Stomach smooth muscle (tissue), 2 donors: ENCODE measurements around the gene DKK2.

Experiments used
- H3K27ac ChIP-seq: one replicate; pipeline ENCODE4 v1.7.0; 2013; ENCODE audit warnings: mild to moderate bottlenecking, low read length, inconsistent platforms
- H3K27me3 ChIP-seq, 2 donors: one replicate each; pipeline ENCODE4 v1.7.0; 2013; ENCODE audit warnings: low read length in 2 of 2; ENCODE audit not compliant: insufficient read depth in 2 of 2, control insufficient read depth in 1 of 2
- H3K36me3 ChIP-seq, 2 donors: one replicate each; pipeline ENCODE4 v1.7.0; 2013; ENCODE audit warnings: low read length in 2 of 2; ENCODE audit not compliant: control insufficient read depth in 2 of 2, insufficient read depth in 2 of 2
- H3K4me1 ChIP-seq: one replicate; pipeline ENCODE4 v1.7.0; 2013; ENCODE audit warnings: low read length; ENCODE audit not compliant: control insufficient read depth, insufficient read depth
- H3K4me3 ChIP-seq, 2 donors: one replicate each; pipeline ENCODE4 v1.7.0; 2013; ENCODE audit warnings: low read length in 2 of 2
- H3K9ac ChIP-seq, 2 donors: one replicate each; pipeline ENCODE4 v1.7.0; 2013; ENCODE audit warnings: low read length in 2 of 2, mild to moderate bottlenecking in 1 of 2
- H3K9me3 ChIP-seq, 2 donors: one replicate each; pipeline ENCODE4 v1.7.0; 2013; ENCODE audit warnings: low read length in 2 of 2; ENCODE audit not compliant: control insufficient read depth in 2 of 2
- donor health status: healthy.
- donor health status: Pancreatic carcinoma.

Gene DKK2

DNA sequence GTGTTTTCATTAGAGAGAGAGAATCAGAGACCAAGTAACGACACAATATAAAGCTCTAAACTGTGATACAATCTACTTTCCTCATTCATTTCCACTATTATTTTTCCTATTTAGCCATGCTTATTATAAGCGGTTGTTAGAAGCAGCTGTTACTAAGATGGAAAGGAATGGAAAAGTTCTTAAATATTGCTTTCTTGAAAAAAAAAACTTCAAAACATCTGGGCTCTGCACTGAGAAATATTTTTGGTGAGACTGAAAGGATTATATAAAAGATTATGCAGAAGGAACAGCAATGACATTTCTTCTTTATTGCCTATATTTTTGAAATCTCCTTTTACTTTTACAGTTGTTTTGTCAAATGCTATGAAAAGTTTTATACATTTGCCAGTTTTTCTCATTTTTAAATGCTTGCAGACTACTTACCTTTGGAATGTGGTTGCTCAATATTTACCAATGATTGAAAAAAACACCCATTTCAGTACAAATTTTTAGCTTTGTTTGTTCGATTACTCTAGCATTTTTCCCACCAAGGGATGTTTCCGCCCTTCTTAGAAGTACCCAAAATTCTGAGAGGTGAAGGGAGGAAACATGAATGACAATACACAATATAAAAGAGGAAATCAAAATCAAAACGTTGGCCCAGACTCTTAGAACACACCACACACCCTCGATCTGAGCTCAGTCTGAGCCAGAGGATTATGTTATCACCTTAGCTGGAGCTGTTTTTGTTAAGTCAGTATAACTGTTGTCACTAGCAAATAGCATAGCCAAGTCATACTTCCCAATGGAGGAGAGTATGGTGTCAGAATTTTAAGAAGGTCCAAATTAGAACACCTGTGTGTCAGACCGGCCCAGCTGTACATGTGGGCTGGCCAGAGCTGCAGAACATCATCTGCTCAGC is 18.4 kb downstream of the DKK2 start:
- H3K27me3 ChIP-seq = no peaks in the 10 kb centered on the region
- no peak overlapping the region for H3K4me3 ChIP-seq
- H3K27ac ChIP-seq = no peak overlapping the region
- H3K36me3 ChIP-seq = no peaks in the 10 kb centered on the region
- no peaks in the 10 kb centered on the region for H3K4me1 ChIP-seq
- H3K9me3 ChIP-seq = no peaks in the 10 kb centered on the region
- H3K9ac ChIP-seq = no peak overlapping the region

DNA sequence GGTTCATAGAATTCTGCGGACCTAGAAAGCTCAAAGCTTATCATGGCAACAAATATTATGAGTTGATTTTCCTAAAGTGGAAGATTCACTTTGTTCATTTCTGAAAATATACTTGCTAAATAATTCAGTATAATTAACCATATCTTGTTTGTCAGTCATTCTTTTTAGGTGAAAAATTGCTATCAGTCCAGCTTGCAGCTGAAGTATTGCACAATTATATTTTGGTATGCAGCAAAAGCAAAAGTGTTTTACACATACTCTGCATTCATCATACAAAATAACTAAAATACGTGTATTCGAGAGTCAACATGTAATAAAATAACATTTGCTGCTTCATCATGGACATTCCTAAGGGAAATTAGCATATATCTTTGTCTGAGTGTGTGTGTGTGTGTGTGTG is 24.8 kb downstream of the DKK2 start:
- H3K4me3 ChIP-seq = no peak overlapping the region
- H3K27ac ChIP-seq = no peak overlapping the region
- no peaks in the 10 kb centered on the region for H3K4me1 ChIP-seq
- H3K9ac ChIP-seq = no peak overlapping the region
- H3K9me3 ChIP-seq = no peaks in the 10 kb centered on the region
- H3K27me3 ChIP-seq = no peaks in the 10 kb centered on the region
- no peaks in the 10 kb centered on the region for H3K36me3 ChIP-seq

DNA sequence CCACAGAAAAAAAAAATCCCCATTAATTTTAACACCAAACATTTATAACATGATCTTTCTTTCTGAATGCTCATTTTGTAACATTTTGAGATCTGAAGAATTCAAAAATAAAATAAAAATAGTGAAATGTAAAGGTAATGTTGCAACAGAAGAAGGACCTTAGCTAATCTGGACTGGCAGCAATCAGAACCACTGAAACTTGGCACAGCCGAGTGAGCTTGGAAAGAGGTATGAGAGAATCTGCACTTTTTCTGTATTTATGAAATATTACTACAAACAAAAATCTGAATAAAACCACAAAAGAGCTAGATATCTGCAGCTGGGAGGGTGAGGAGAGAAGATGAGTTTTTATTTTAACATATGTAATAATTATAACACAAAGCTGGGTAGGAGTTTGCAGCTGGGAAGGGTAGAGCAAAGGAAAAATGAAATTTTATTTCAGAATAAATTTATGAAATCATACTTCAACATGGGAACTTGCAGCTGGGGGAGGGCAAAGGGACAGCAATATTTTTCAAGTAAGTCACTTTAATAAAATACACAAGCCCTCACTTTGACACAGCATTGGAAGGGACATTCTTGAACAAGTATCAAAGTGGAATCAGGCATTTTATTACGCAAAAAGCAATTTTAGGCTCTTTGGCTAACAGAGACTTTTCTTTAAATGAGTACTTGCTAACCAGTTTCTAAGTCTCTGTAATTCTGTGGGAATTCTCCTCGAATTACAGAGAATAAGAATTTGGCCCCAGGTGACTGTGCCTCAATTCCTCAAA is 26.7 kb downstream of the DKK2 start:
- no peaks in the 10 kb centered on the region for H3K4me1 ChIP-seq
- H3K9ac ChIP-seq = no peak overlapping the region
- no peak overlapping the region for H3K4me3 ChIP-seq
- H3K27me3 ChIP-seq = no peaks in the 10 kb centered on the region
- H3K27ac ChIP-seq = no peak overlapping the region
- H3K9me3 ChIP-seq = no peaks in the 10 kb centered on the region
- no peaks in the 10 kb centered on the region for H3K36me3 ChIP-seq

DNA sequence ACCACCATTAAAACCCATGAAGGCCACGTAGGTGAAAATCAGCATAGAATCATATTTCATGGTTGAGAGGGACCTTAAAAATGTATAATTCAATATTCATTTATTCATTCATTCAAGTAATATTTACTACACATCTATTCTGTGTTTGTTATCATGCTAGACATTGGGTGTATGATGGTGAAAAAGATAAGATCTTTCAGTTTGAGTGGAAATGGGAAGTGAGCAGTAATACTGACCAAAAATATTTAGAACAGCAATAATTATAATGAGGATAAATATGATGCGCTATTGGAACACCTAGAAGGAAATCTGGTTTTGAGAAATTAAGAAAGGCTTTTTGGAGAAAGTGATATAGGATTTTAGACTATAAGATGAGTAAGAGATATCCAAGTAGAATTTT is 28.0 kb downstream of the DKK2 start:
- H3K9me3 ChIP-seq = no peaks in the 10 kb centered on the region
- H3K27ac ChIP-seq = no peak overlapping the region
- H3K4me3 ChIP-seq = no peak overlapping the region
- no peaks in the 10 kb centered on the region for H3K36me3 ChIP-seq
- H3K4me1 ChIP-seq = no peaks in the 10 kb centered on the region
- no peaks in the 10 kb centered on the region for H3K27me3 ChIP-seq
- no peak overlapping the region for H3K9ac ChIP-seq

DNA sequence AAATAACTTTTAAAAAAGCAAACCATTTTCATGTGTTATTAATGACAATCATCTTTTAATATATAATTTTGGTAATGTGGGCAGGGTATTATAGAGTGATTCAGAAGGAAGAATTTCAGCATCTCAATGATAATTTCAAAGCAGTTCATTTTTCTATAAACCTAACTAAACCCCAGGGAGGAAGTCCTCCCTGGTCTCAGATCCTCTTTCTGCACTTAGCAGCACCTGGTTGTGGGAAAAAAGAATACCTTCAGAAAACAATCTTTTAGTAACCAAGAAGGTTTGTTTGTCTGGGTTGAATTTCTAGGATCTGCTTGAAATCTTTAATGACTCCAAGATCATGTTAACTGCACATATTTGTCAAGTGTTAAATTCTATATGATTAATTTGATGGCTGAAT is 29.9 kb downstream of the DKK2 start:
- H3K36me3 ChIP-seq = no peaks in the 10 kb centered on the region
- no peak overlapping the region for H3K9ac ChIP-seq
- no peaks in the 10 kb centered on the region for H3K4me1 ChIP-seq
- H3K27me3 ChIP-seq = no peaks in the 10 kb centered on the region
- no peak overlapping the region for H3K4me3 ChIP-seq
- no peaks in the 10 kb centered on the region for H3K9me3 ChIP-seq
- H3K27ac ChIP-seq = no peak overlapping the region

DNA sequence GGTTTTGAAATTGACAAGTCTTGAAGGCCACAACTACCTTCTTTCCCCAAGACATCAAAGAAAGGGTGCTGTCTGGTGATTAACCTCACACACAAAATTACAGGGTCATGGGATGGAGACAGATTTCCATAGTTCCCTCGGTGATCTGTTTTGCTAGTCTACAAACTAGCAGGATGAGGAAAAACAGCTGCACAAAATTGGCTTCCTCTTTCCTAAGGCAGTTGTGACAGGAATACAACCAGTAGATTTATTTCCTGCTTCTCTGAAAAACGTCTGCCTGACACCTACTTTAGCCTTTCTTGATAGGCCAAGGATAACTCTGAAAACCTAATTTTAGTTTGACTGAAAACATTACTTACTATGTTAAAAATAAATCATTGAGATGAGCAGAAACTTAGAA is 39.6 kb downstream of the DKK2 start:
- Histone ChIP-seq H3K27ac (no peak overlapping the region), H3K27me3 (no peaks in the 10 kb centered on the region), H3K4me3 (no peak overlapping the region)

DNA sequence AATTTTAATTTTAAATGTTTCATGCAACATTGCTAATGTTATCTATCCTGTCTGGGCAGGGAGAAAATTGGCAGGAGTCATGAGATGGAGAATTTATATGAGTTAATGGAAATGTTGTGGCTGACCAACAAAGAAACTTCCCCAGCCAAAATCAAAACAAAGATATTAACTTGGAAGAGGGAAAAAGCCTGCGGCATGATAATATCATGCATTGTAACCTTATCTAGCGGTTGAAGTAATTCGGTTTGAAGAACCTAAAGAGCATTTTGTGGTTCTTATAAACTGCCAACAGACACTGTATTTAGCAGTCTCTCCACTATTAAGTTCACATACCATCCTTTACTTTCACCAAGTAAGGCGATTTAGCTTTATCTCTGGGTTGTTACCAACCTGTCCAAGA is 42.3 kb downstream of the DKK2 start:
- Histone ChIP-seq H3K27ac (no peak overlapping the region), H3K9ac (no peak overlapping the region), H3K4me1 (no peaks in the 10 kb centered on the region), H3K9me3 (no peaks in the 10 kb centered on the region), H3K36me3 (no peaks in the 10 kb centered on the region), H3K4me3 (no peak overlapping the region), H3K27me3 (no peaks in the 10 kb centered on the region)

More for the DNA sequence above, 39.6 kb downstream of the DKK2 start:
- no peaks in the 10 kb centered on the region for H3K4me1 ChIP-seq
- no peak overlapping the region for H3K9ac ChIP-seq
- H3K9me3 ChIP-seq = no peaks in the 10 kb centered on the region
- H3K36me3 ChIP-seq = no peaks in the 10 kb centered on the region

DNA sequence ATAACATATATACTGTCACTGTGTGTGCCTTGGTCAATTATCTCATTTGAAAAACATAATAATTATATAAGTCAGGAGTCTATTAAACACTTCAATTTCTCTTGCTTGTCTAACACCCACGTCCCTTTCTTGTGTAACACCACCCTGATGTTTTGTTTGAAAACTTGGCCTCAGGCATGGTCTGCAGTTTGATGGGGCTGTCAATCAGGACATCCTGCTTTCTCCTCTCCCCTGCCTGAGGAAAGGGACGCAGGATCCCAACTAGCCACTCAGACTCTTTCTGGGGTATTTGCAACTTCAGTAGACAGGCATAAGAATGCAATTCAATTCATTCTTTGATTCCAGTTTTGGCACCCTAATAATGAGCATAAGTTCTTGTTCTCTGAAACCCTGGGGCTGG is 48.8 kb downstream of the DKK2 start:
- no peaks in the 10 kb centered on the region for H3K27me3 ChIP-seq
- no peak overlapping the region for H3K27ac ChIP-seq
- H3K4me1 ChIP-seq = no peaks in the 10 kb centered on the region
- H3K9ac ChIP-seq = no peak overlapping the region
- no peaks in the 10 kb centered on the region for H3K9me3 ChIP-seq
- no peak overlapping the region for H3K4me3 ChIP-seq
- no peaks in the 10 kb centered on the region for H3K36me3 ChIP-seq

DNA sequence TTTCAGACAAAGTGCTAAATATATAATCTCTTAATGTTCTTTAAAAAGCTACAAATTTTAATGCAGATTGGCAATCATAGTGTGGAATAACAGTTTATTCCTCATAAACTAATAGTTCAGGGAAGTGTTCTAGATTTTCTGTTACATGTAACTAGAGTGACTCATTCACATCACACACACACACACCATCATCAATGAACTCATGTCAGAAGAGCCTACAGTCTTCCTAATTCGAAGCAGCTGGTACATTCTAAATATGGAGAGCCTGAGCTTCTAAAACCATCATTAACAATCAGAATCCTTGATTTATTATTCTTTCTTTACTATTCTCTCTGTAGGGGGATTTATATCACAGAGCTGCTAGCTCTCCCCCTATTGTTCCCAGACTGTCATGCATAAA is 49.6 kb downstream of the DKK2 start:
- Histone ChIP-seq H3K9ac (no peak overlapping the region), H3K4me1 (no peaks in the 10 kb centered on the region), H3K27me3 (no peaks in the 10 kb centered on the region), H3K9me3 (no peaks in the 10 kb centered on the region), H3K36me3 (no peaks in the 10 kb centered on the region), H3K4me3 (no peak overlapping the region), H3K27ac (no peak overlapping the region)

DNA sequence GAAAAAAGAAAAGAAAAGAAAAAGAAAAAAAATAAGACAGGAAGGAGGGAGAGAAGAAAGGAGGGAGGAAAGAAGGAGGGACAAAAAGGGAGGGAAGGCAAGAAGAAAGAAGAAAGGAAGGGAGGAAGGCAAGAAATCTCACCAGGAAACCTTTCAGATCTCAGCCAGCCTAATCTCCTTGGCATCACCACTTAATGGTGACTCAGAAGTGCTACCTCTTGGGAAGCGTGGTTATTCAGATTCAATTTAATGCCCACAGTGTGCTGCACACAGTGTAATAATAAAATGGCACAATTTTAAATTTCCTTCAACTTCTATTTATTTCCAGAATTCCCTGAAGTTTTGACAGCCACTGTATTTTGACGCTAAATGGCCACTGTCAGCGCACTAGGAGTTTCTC is 50.3 kb downstream of the DKK2 start:
- H3K27me3 ChIP-seq = no peaks in the 10 kb centered on the region
- H3K4me1 ChIP-seq = no peaks in the 10 kb centered on the region
- no peaks in the 10 kb centered on the region for H3K36me3 ChIP-seq
- H3K9ac ChIP-seq = no peak overlapping the region
- H3K27ac ChIP-seq = no peak overlapping the region
- no peaks in the 10 kb centered on the region for H3K9me3 ChIP-seq
- H3K4me3 ChIP-seq = no peak overlapping the region

DNA sequence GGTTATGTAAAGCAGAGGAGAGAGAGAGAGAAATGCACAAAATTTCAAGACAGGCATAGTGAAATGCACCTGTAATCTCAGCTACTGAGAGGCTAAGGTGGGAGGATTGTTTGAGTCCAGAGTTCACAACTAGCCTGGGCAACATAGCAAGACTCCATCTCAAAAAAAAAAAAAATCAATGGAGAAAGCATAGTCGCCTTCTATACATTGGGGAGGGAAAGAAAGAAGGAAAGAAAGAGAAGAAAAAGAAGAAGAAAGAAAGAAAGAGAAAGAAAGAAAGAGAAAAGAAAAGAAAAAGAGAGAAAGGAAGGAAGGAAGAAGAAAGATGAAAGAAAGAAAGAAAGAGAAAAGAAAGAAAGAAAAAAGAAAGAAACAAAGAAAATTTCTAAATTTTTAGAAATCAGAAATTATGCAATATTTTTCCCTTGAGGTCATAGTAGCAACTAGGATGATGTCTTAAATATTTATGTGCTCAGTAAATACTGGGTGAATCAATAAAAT is 53.4 kb downstream of the DKK2 start:
- no peaks in the 10 kb centered on the region for H3K9me3 ChIP-seq

More for the DNA sequence above, 53.4 kb downstream of the DKK2 start:
- H3K9ac ChIP-seq = no peak overlapping the region
- H3K27me3 ChIP-seq = no peaks in the 10 kb centered on the region
- H3K4me1 ChIP-seq = no peaks in the 10 kb centered on the region
- H3K4me3 ChIP-seq = no peak overlapping the region
- H3K36me3 ChIP-seq = no peaks in the 10 kb centered on the region
- H3K27ac ChIP-seq = no peak overlapping the region
